A549 (cell line): ENCODE measurements around the gene CARD11. TPM values are rescaled to one million over a fixed set of nuclear protein-coding genes. Genes with fewer than 3 reads are reported as not detected.

Source experiments
- ATAC-seq, 2 experiments: fragments of 200-7000 bp in 1 of 2; fragments of >200 bp in 1 of 2; cut with Nextera tagmentation in 1 of 2; cut with Tn5 transposase in 1 of 2; 3 replicates each; pipeline versions ENCODE4 v1.8.0 to v1.9.1; 2018 to 2020; ENCODE audit warnings: mild to moderate bottlenecking in 1 of 2, moderate library complexity in 1 of 2
- CTCF ChIA-PET: fragments of 300-600 bp; sonication (Branson Sonifier 250); formaldehyde crosslinking; extraction: SDS; loops from one replicate; lab custom pipeline; 2021; ENCODE audit warnings: antibody characterized with exemption, inconsistent platforms; lab: Yijun Ruan, JAX
- POLR2A ChIA-PET: fragments of 350-600 bp; formaldehyde crosslinking; extraction: SDS; loops from one replicate; lab custom pipeline; 2021; ENCODE audit warnings: antibody characterized with exemption, inconsistent platforms; lab: Yijun Ruan, JAX
- DNase-seq, 2 experiments: peaks; one replicate each; pipeline versions ENCODE4 v3.0.0 to v3.0.0-alpha.2; 2011 to 2016; ENCODE audit warnings: low read depth in 1 of 2, low spot score in 1 of 2
- FAIRE-seq: peaks from 2 replicates; lab custom pipeline; 2011; peaks lifted over from hg19 to GRCh38; lab: Jason Lieb, UNC
- H3K27ac ChIP-seq, 2 experiments: fragments of >200 bp; sonication (Bioruptor Twin); formaldehyde crosslinking; 3 replicates each; pipeline ENCODE4 v1.5.1; 2016 to 2017
- H3K4me1 ChIP-seq: fragments of >200 bp; sonication (Bioruptor Twin); formaldehyde crosslinking; 3 replicates; pipeline ENCODE4 v1.6.1; 2016
- H3K4me2 ChIP-seq: fragments of >200 bp; sonication (Bioruptor Twin); formaldehyde crosslinking; 3 replicates; pipeline ENCODE4 v1.6.1; 2016
- H3K4me3 ChIP-seq: fragments of >200 bp; sonication (Bioruptor Twin); formaldehyde crosslinking; 3 replicates; pipeline ENCODE4 v1.5.1; 2016
- H3K9me3 ChIP-seq: fragments of >200 bp; sonication (Bioruptor Twin); formaldehyde crosslinking; 3 replicates; pipeline ENCODE4 v1.6.1; 2016
- EHMT2 ChIP-seq: fragments of 200-600 bp; sonication (generic); IDR thresholded peaks from 2 replicates; pipeline ENCODE4 v1.6.1; 2016; ENCODE audit warnings: antibody characterized with exemption, low read depth, mild to moderate bottlenecking, moderate library complexity
- HDAC2 ChIP-seq: fragments of 200-600 bp; sonication (generic); IDR thresholded peaks from 2 replicates; pipeline ENCODE4 v1.6.1; 2016
- HMGXB4 ChIP-seq: fragments of 250-450 bp; sonication (Bioruptor Pico); IDR thresholded peaks from 2 replicates; pipeline ENCODE4 v1.5.0; 2021; ENCODE audit warnings: mild to moderate bottlenecking, moderate library complexity, borderline replicate concordance
- KDM5A ChIP-seq: fragments of 200-600 bp; sonication (generic); IDR thresholded peaks from 2 replicates; pipeline ENCODE4 v1.6.1; 2016; ENCODE audit warnings: antibody characterized with exemption, mild to moderate bottlenecking
- MAZ ChIP-seq: fragments of 150-350 bp; IDR thresholded peaks from 2 replicates; pipeline ENCODE4 v1.6.1; 2014; ENCODE audit warnings: antibody characterized with exemption, low read depth, low read length, borderline replicate concordance
- NPAS2 ChIP-seq: fragments of 250-450 bp; sonication (Bioruptor Pico); IDR thresholded peaks from 2 replicates; pipeline ENCODE4 v1.8.0; 2022; ENCODE audit warnings: mild to moderate bottlenecking, moderate library complexity, borderline replicate concordance
- NR3C1 ChIP-seq: fragments of >200 bp; sonication (Bioruptor Twin); formaldehyde crosslinking; IDR thresholded peaks from 3 replicates; pipeline ENCODE4 v1.6.1; 2017
- PHF8 ChIP-seq: fragments of 200-600 bp; sonication (generic); IDR thresholded peaks from 2 replicates; pipeline ENCODE4 v1.6.1; 2016; ENCODE audit warnings: low read depth, mild to moderate bottlenecking, antibody characterized with exemption, moderate library complexity, borderline replicate concordance
- POLR2A ChIP-seq: IDR thresholded peaks from 2 replicates; pipeline ENCODE4 v1.6.1; 2012; ENCODE audit warnings: mild to moderate bottlenecking, low read length
- RCOR1 ChIP-seq: fragments of 150-350 bp; IDR thresholded peaks from 2 replicates; pipeline ENCODE4 v1.6.1; 2014; ENCODE audit warnings: antibody characterized with exemption, low read length, low read depth
- TP53 ChIP-seq: fragments of 250-450 bp; sonication (Bioruptor Pico); IDR thresholded peaks from 2 replicates; pipeline ENCODE4 v1.5.0; 2021; ENCODE audit warnings: mild to moderate bottlenecking, moderate library complexity
- ZSCAN20 ChIP-seq: fragments of 250-450 bp; sonication (Bioruptor Pico); IDR thresholded peaks from 2 replicates; pipeline ENCODE4 v1.8.0; 2022; ENCODE audit warnings: mild to moderate bottlenecking, moderate library complexity
- WGBS: methylation state at CpG from one replicate; pipeline ENCODE4 v1.1.6; 2017; ENCODE audit errors: missing lambda C conversion rate; 5-methylcytosine and 5-hydroxymethylcytosine counted together
- polyA plus RNA-seq, 4 experiments: library from polyadenylated mRNA; depleted of rRNA in 3 of 4; stranded (reverse); fragments of >200 nt; fragmentation: RNase III in 1 of 4; extraction: RNeasy Plus Mini Kit Qiagen cat#74134 plus additional on column Dnase treatment in 1 of 4; gene quantifications; 2 replicates in 3 of 4; 3 replicates in 1 of 4; pipeline ENCODE4 v1.2.3, GENCODE V29; 2011 to 2017
- TF ChIP-seq, protein P1 (sequence below): IDR thresholded peaks from 2 replicates; pipeline ENCODE4 v1.6.1; 2012
- TF ChIP-seq, protein P2 (sequence below): IDR thresholded peaks from 2 replicates; pipeline ENCODE4 v1.6.1; 2012; ENCODE audit warnings: low read depth, borderline replicate concordance
- TF ChIP-seq, protein P3 (sequence below): fragments of 200-600 bp; sonication (generic); IDR thresholded peaks from 2 replicates; pipeline ENCODE4 v1.6.1; 2016; ENCODE audit warnings: antibody characterized with exemption, mild to moderate bottlenecking, moderate library complexity

Gene CARD11
- polyA plus RNA-seq, 2 of the 4 experiments (the other 2 are of a cell fraction) = 0.48 to 1.1 TPM

GRCh38 chr7:2905500-2905899 is 138.2 kb downstream of the CARD11 start:
- no peak for DNase-seq
- WGBS = 85% methylated on average over 8 of the region's 8 CpGs
- ChIA-PET POLR2A (no interaction called here), CTCF (interaction anchor here (3.4 kb wide), 1 partner anchor 18 kb away, joined by 18 read pairs; no protein-coding TSS in a partner anchor)
- H3K4me3 ChIP-seq = no peak overlapping the region
- no peak for TF ChIP-seq TP53 (CRISPR knock-in tag)
- no peak overlapping the region for H3K4me2 ChIP-seq
- H3K9me3 ChIP-seq = no peaks in the 10 kb centered on the region
- H3K27ac ChIP-seq = no peak overlapping the region
- no peaks in the 10 kb centered on the region for H3K4me1 ChIP-seq
- FAIRE-seq = no peak
- no peak for ATAC-seq

DNA sequence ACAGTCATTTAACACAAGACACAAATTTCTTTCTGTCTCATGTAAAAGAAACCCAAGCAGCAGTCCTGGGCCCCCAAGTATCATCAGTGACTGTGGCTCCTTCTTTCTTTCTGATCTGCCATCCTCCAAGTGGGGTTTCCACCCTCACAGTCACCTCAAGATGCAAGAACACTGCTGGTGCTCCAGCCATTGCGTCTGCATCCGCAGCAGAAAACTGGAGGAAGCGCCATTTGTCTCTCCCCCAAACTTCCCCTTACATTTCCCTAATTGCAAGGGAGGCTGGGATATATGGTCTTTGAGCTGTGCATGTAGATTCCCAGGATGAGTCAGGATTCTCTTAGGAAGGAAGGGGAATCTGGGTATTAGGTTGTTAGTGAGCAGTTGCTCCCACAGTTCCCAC is 138.6 kb downstream of the CARD11 start:
- Histone ChIP-seq H3K27ac (no peak overlapping the region), H3K4me3 (no peak overlapping the region), H3K4me2 (no peak overlapping the region), H3K9me3 (no peaks in the 10 kb centered on the region), H3K4me1 (no peaks in the 10 kb centered on the region)
- ChIA-PET POLR2A (no interaction called here), CTCF (interaction anchor here (1.4 to 3.4 kb wide), 2 partner anchors 18 to 396 kb away, joined by 3 to 18 read pairs; partner anchors contain the start of gene SDK1)
- TF ChIP-seq POLR2A = no peak
- TF ChIP-seq NR3C1 = no peak
- DNase-seq (no peak), FAIRE-seq (no peak), ATAC-seq (no peak)
- 81% methylated on average over 3 of the region's 3 CpGs for WGBS

DNA sequence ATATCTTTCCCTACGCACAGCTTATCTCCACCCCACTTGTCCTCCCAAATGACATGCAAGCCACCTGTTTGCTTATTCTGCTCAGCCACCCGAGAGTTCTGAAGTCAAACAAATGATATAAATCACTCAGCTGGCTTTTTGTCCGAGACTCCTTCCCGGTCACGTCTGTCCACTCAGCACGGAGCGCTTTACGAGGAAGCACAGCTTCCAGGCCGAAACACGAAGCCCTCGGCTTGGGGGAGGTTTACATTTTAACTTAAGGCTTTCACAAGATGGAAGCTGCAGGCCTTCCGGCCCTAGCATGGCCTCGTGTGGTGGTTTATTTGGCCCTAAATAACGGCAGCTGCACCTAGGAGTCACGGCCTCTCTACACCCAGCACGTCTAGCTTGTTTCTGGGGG is 139.5 kb downstream of the CARD11 start:
- ATAC-seq (no peak), FAIRE-seq (no peak)
- no peak overlapping the region for H3K4me2 ChIP-seq
- WGBS = 85% methylated on average over 16 of the region's 16 CpGs
- TF ChIP-seq EHMT2 (no peak), HDAC2 (no peak), KDM5A (no peak), HMGXB4 (CRISPR knock-in tag) (no peak), NPAS2 (CRISPR knock-in tag) (no peak), ZSCAN20 (CRISPR knock-in tag) (no peak), MAZ (no peak), RCOR1 (no peak), PHF8 (no peak)
- TF ChIP-seq, protein P1, sequence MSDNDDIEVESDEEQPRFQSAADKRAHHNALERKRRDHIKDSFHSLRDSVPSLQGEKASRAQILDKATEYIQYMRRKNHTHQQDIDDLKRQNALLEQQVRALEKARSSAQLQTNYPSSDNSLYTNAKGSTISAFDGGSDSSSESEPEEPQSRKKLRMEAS = no peak
- TF ChIP-seq, protein P2, sequence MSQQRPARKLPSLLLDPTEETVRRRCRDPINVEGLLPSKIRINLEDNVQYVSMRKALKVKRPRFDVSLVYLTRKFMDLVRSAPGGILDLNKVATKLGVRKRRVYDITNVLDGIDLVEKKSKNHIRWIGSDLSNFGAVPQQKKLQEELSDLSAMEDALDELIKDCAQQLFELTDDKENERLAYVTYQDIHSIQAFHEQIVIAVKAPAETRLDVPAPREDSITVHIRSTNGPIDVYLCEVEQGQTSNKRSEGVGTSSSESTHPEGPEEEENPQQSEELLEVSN = no peak
- TF ChIP-seq, protein P3, sequence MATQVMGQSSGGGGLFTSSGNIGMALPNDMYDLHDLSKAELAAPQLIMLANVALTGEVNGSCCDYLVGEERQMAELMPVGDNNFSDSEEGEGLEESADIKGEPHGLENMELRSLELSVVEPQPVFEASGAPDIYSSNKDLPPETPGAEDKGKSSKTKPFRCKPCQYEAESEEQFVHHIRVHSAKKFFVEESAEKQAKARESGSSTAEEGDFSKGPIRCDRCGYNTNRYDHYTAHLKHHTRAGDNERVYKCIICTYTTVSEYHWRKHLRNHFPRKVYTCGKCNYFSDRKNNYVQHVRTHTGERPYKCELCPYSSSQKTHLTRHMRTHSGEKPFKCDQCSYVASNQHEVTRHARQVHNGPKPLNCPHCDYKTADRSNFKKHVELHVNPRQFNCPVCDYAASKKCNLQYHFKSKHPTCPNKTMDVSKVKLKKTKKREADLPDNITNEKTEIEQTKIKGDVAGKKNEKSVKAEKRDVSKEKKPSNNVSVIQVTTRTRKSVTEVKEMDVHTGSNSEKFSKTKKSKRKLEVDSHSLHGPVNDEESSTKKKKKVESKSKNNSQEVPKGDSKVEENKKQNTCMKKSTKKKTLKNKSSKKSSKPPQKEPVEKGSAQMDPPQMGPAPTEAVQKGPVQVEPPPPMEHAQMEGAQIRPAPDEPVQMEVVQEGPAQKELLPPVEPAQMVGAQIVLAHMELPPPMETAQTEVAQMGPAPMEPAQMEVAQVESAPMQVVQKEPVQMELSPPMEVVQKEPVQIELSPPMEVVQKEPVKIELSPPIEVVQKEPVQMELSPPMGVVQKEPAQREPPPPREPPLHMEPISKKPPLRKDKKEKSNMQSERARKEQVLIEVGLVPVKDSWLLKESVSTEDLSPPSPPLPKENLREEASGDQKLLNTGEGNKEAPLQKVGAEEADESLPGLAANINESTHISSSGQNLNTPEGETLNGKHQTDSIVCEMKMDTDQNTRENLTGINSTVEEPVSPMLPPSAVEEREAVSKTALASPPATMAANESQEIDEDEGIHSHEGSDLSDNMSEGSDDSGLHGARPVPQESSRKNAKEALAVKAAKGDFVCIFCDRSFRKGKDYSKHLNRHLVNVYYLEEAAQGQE = no peak
- TF ChIP-seq, all 56 proteins: peak for 0
- POLR2A ChIA-PET = no interaction called here
- no peaks in the 10 kb centered on the region for H3K9me3 ChIP-seq
- no peaks in the 10 kb centered on the region for H3K4me1 ChIP-seq
- H3K27ac ChIP-seq = no peak overlapping the region
- no peak for DNase-seq
- CTCF ChIA-PET = interaction anchor here (1.4 to 3.4 kb wide), 3 partner anchors 17 to 397 kb away, joined by 3 to 18 read pairs (median 8); partner anchors contain the start of gene SDK1
- H3K4me3 ChIP-seq = no peak overlapping the region
